Activated T-helper 1 cell treated with Interleukin-2 at 50 U/mL for 16 hours (primary cell): ENCODE results near the gene NAPA.

Experiments
- DNase-seq: peaks from one replicate; pipeline ENCODE4 v3.0.0-alpha.2; 2020; ENCODE audit warnings: low read depth

NAPA gene

GRCh38 chr19:47514869-47515588 lies at the start of gene NAPA:
TSS of gene NAPA (minus strand) at chr19:47515063. CDS start at chr19:47514940, 123 bp downstream.
- DNase-seq = peak; percentile 100

GRCh38 chr19:47564081-47564480 lies 49.2 kb upstream of the NAPA start:
- no peak for DNase-seq

DNA sequence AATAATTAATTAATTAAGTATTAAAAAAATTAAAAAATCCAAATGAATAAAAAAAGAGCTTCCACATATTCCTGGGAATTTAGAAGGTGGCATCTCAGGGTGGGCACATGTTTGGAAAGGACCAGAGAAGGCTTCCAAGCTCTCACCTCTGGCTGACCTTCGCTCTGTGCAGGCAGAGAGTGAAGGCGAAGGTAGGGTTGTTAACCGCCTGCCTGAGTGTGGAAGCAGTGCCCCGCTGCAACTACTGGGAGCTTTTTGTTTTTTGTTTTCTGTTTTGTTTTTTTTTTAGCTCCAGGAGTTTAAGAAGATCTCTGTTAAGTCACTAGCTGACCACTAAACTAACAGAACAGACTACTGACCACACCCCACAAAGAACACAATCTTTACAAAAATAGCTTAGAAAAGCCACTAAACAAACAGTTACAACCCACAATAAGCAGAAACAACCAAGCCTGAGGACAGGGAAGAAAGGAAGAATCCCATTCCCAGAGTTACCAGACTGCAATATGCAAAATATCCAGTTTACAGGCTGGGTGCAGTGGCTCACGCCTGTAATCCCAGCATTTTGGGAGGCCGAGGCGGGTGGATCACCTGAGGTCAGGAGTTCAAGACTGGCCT lies 46.7 kb upstream of the NAPA start:
- no peak for DNase-seq

GRCh38 chr19:47560999-47561398 lies 46.1 kb upstream of the NAPA start:
- no peak for DNase-seq

GRCh38 chr19:47550129-47550528 lies 35.3 kb upstream of the NAPA start:
- no peak for DNase-seq

- no peak for DNase-seq
Observed at GRCh38 chr19:47549261-47549862, 34.5 kb upstream of the NAPA start.

DNA sequence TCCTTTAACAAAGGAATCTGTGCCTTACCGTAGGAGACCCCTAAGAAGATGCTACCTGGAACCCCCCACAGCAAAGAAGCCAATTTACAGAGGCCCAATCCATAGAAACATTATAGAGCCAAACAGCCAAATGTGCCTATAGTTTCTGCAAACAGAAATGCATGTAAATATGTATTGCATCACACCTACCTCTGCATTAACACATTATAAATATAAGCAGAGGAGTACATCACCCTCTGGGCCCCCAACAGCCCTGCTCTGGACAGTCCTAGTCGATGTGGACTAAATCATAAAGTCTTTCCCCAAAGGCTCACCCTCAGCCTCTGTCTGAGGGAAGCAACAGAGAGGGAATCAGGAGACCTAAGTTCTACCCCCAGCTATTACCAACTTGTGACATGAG lies 32.3 kb upstream of the NAPA start:
- DNase-seq = no peak

DNA sequence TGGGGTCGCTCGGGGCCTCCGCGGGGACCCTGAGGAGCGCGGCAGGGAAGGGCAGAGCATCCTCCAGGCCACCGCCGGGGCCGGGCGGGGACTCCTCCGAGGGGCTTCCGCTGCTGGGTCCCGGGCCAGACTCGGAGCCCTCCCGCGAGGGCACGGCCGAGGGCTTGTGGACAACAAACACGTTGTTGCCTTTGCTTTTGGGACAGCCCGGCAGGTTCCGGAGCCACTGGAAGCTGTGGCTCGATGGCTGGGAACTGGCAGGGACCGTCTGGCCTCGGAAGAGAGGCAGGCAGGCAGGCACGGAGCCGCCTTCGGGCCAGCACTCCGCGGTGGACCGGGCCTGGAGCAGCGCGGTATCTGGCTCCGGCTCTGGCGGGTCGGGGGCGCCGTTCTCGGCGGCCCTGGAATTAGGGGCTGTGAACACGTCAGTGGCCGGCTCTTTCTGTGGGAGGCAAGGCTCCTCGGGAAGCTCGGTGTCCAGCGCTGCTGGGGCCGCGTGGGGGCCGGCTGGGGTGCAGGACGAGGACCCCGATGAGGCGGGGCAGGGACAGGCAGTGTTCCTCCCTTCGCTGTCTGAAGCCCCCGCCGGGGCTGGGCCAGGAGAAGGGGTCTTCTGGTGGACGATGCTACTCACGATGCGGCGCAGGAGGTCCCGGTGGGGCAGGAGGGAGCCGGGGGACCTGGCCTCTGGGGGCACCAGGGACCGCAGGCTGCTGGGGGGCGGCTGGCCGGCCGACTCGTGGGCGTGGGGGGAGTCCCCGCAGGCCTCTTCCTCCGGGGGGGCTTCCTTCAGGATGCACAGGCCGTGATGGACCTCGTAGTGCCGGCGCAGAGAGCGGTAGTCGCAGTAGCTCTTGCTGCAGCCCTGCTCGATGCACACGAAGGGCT lies 30.4 kb upstream of the NAPA start:
- DNase-seq = no peak

- DNase-seq = no peak
Observed at GRCh38 chr19:47544476-47544875, 29.6 kb upstream of the NAPA start.

GRCh38 chr19:47544075-47544474 lies 29.2 kb upstream of the NAPA start:
- DNase-seq = no peak

GRCh38 chr19:47542030-47542475 lies 27.2 kb upstream of the NAPA start:
- no peak for DNase-seq

DNA sequence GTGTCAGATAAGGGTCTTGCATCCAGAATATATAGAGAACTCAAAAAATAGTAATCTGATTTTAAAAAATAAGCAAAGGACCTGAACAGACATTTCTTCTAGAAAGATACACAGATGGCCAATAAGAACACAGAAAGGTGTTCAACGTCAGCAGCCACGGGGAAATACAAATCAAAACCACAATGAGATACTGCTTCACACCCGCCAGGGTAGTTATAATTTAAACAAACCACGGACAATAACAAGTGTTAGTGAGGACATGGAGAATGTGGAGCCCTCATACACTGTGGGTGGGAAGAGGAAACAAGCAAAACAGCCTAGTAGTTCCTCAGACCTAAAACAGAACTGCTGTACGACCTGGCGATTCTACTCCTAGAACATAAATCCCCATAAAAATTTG lies 26.7 kb upstream of the NAPA start:
- DNase-seq = peak; percentile 7

- no peak for DNase-seq
Observed at GRCh38 chr19:47540748-47541147, 25.9 kb upstream of the NAPA start.

DNA sequence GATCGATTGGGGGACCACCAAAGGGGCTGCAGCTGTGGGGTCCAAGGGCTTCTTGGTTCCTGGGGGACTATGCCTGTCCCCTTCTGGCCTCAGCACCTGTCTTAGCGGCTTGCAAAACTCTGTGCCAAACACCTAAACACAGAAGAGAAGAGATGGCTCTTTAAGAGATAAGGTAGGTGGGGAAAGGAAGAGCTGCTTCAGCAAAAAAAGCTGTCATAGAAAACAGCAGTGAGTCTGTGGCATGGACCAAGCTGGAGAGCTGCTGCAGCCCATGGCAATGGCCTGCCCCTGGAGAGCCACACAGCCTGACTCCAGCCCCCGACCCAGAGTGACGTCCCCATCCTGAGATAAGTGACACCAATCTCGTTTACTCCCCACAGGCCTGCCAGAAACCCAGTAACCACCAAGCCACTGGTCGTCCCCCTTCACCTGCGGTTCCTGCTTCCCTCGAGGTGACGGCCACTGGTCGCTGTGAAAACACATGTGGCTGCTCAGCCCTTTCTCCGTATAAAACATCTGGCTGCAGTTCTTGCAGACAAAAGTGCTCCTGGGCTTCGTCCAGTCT lies 25.0 kb upstream of the NAPA start:
- no peak for DNase-seq

GRCh38 chr19:47538812-47539211 lies 23.9 kb upstream of the NAPA start:
- no peak for DNase-seq

DNA sequence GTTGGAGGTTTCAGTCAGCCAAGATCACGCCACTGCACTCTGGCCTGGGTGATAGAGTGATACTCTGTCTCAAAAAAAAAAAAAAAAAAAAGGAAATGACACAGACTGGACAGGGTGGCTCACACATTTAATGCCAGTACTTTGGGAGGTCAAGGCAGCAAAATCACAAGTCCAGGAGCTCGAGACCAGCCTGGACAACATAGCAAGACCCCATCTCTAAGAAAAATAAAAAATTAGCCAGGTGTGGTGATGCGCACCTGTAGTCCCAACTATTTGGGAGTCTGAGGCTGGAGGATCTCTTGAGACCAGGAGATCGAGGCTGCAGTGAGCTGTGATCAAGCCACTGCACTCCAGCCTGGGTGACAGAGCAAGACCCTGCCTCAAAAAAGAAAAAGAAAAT lies 22.6 kb upstream of the NAPA start:
- DNase-seq = no peak

GRCh38 chr19:47534628-47535027 lies 19.8 kb upstream of the NAPA start:
- no peak for DNase-seq

- no peak for DNase-seq
Observed at GRCh38 chr19:47531640-47532387, 17.0 kb upstream of the NAPA start.

- DNase-seq = no peak
Observed at GRCh38 chr19:47529018-47529742, 14.3 kb upstream of the NAPA start.

DNA sequence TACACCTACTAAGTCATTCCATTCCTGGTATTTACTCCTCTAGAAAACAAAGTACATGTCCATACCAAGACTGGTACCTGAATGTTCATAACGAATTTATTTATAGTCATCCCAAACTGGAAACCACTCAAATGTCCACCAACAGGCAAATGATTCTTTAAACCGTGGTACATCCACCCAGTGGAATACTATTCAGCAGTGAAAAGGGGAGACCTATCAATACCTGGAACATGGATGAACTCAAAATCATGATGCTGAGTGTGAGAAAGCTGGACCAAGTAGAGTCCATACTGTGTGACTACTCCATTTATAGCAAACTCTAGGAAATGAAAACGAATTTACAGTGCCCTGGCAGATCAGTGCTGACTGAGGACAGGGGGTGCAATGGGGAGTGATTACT lies 11.9 kb upstream of the NAPA start:
- DNase-seq = no peak

GRCh38 chr19:47523473-47523872 lies 8.6 kb upstream of the NAPA start:
- DNase-seq = no peak
